AG09309 (cell line): ENCODE results near the gene NXNL1.

Experiments
- DNase-seq: peaks from one replicate; pipeline ENCODE4 v3.0.0-alpha.2; 2010; ENCODE audit warnings: low read depth
- H3K4me3 ChIP-seq: 2 replicates; pipeline ENCODE4 v1.5.1; 2011; ENCODE audit warnings: mild to moderate bottlenecking, low read depth, low read length, moderate library complexity; ENCODE audit not compliant: control insufficient read depth
- CTCF ChIP-seq: IDR thresholded peaks from 2 replicates; pipeline ENCODE4 v1.5.1; 2011; ENCODE audit warnings: mild to moderate bottlenecking, low read depth, low read length, inconsistent platforms; ENCODE audit not compliant: insufficient read depth, control insufficient read depth; ENCODE audit errors: missing control alignments

Gene NXNL1

GRCh38 chr19:17491287-17491686 lies 30.6 kb upstream of the NXNL1 start:
- no peak for TF ChIP-seq CTCF
- no peak for DNase-seq
- no peak overlapping the region for H3K4me3 ChIP-seq

GRCh38 chr19:17490411-17490810 lies 29.7 kb upstream of the NXNL1 start:
- TF ChIP-seq CTCF: no peak

GRCh38 chr19:17489392-17490030 lies 28.8 kb upstream of the NXNL1 start:
- H3K4me3 ChIP-seq: no peak overlapping the region
- no peak for TF ChIP-seq CTCF
- DNase-seq: no peak

More at GRCh38 chr19:17490411-17490810, 29.7 kb upstream of the NXNL1 start:
- H3K4me3 ChIP-seq: no peak overlapping the region
- DNase-seq: no peak

- DNase-seq: no peak
- no peak overlapping the region for H3K4me3 ChIP-seq
- TF ChIP-seq CTCF: no peak
Measured at GRCh38 chr19:17488593-17489391, 28.1 kb upstream of the NXNL1 start.

- TF ChIP-seq CTCF: no peak
- DNase-seq: no peak
- no peak overlapping the region for H3K4me3 ChIP-seq
Measured at GRCh38 chr19:17487284-17488121, 26.8 kb upstream of the NXNL1 start.

GRCh38 chr19:17486545-17487240 lies 26.0 kb upstream of the NXNL1 start:
- TF ChIP-seq CTCF: no peak
- no peak overlapping the region for H3K4me3 ChIP-seq
- no peak for DNase-seq
